ENCODE results near the gene ANKRD11. TPM values are rescaled to one million over a fixed set of nuclear protein-coding genes. Genes with fewer than 3 reads are reported as not detected.

ANKRD11 gene
- total RNA-seq, 1 donor from 2014 or later = 63.8 TPM

DNA sequence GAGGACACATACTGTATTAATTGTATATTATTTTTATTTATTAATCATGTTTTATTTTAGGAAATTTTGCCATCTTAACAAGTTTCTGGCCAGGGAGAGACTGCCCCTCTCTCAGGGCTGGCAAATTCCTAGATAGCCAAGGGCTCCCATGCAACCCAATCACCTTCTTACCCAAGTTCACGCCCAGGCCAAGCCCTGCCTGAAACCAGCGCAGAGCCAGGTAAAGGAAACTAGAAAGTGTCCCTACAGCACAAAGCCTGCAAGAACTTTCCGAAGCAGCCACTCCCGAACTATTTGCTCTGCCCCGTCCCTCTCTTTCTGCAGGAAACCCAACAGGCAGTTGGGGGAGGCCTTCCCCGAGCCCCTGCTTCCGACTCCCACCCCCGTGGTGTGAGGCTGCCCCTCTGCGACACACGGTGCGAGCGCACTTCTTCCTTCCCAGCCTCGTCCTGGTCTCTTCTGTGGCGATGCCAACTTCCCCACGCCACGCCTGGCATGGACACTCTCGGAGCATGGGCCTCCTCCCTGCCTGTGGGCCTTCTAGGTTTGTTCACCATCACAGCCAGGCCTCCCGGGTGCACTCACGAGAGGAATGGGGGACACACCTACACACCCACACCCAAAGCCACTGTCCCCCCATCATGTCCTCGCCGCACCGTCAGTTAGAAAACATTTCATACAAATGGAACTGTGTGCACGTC is 172.5 kb downstream of the ANKRD11 start:
- TF ChIP-seq, protein P1, sequence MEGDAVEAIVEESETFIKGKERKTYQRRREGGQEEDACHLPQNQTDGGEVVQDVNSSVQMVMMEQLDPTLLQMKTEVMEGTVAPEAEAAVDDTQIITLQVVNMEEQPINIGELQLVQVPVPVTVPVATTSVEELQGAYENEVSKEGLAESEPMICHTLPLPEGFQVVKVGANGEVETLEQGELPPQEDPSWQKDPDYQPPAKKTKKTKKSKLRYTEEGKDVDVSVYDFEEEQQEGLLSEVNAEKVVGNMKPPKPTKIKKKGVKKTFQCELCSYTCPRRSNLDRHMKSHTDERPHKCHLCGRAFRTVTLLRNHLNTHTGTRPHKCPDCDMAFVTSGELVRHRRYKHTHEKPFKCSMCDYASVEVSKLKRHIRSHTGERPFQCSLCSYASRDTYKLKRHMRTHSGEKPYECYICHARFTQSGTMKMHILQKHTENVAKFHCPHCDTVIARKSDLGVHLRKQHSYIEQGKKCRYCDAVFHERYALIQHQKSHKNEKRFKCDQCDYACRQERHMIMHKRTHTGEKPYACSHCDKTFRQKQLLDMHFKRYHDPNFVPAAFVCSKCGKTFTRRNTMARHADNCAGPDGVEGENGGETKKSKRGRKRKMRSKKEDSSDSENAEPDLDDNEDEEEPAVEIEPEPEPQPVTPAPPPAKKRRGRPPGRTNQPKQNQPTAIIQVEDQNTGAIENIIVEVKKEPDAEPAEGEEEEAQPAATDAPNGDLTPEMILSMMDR (IDR thresholded peaks at IDR 0.05; ENCODE audit: borderline replicate concordance) = no peak
- H3K27me3 ChIP-seq (ENCODE audit: low read depth) = no peaks in the 10 kb centered on the region
- H3K36me3 ChIP-seq = peaks cover 3% of the 10 kb centered on the region
- no peak for DNase-seq
- no peaks in the 10 kb centered on the region for H3K9me3 ChIP-seq (replicated peaks)
- H3K4me1 ChIP-seq = peaks cover 99% of the 10 kb centered on the region
- intact Hi-C loops (cut with micrococcal nuclease) = no loop called here
- no peak overlapping the region for H3K4me3 ChIP-seq
- H3K27ac ChIP-seq (replicated peaks) = no peak overlapping the region

DNA sequence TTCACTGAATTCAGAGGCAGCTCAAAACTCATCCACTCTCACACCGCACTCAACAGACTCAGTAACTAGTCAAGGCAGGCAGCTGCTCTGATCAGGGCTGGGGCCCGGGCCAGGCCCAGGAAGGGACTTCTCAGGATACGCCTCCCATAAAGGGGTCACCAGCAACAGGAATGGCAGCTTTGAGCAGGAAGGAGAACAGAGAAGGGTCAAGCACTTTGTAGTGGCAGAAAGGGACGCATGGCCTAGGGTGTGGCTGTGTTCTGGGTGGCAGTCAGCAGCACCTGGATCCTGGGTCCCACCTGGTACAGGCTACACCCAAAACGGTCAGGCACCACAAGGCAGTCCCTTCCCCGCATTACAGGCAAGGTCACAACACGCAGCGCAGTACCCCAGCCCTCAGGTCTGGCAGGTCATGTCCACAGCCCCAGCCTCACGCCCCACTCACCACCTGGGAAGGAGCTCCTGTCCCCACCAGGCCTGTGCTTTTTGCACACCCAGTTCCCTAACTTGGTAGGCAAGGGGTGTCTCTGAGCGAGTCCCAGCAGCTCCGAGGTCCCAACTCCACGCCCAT is 173.2 kb downstream of the ANKRD11 start:
- peak overlapping the region; percentile 78 for H3K27ac ChIP-seq (replicated peaks)

DNA sequence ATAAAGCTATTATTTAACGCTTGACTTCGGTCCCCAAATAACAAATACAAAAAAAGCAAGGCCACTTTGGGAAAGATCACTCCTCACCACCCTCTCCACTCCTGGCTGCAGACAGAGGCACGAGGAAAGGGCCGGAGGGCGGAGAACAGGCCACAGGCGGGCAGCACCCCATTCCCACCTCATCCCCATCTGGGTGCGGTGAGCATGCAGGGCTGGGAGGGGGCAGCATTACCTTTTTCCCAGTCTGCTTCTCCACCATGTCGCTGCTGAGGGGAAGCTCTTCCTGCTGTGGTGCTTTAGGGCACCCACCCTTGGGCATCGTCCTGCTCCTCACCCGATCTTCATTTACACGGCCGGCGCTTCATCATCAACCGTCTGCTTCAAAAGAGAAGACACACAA is 173.7 kb downstream of the ANKRD11 start:
- Histone ChIP-seq H3K4me3 (no peak overlapping the region), H3K36me3 (peaks cover 8% of the 10 kb centered on the region)

More for the DNA sequence above, 173.2 kb downstream of the ANKRD11 start:
- no peak for DNase-seq
- peaks cover 8% of the 10 kb centered on the region for H3K36me3 ChIP-seq
- intact Hi-C loops (cut with micrococcal nuclease) = no loop called here
- TF ChIP-seq, protein P1 (IDR thresholded peaks at IDR 0.05; ENCODE audit: borderline replicate concordance) = no peak
- H3K9me3 ChIP-seq (replicated peaks) = no peaks in the 10 kb centered on the region
- H3K27me3 ChIP-seq (ENCODE audit: low read depth) = no peaks in the 10 kb centered on the region
- no peak overlapping the region for H3K4me3 ChIP-seq
- peaks cover 99% of the 10 kb centered on the region for H3K4me1 ChIP-seq

DNA sequence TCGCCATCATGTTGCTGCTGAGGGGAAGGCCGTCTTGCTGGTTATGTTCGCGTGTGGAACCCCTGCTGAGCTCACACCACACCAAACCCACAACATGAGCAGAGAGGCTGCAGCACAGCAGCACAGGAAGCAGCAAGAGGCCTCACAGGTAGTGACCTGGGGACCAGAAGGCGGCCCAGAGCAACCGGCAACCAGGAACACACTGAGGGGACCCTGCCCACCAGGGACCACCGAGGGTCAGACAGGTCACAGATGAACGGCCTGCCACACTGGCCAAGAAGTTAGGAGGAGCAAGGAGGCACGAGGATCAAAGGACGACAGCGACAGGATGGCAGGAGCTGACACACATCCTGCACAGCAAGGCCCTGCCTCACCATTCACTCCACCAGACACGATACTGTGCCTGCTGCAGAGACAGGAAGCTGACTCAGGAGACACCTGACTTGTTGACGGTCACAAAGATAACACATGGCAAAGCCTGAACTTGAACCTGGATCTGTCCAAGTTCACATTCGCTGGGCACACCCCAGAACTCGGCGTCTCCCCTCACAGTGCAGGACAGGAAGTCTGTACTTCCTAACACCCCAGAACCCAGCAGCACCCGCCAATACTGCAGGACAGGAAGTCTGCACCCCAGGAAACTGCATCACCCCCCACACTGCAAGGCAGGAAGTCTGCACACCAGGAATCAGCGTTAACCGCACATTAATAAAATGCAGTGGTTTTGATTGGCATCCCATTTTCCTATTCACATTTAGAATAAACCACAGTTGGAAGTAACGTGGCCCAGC is 174.4 kb downstream of the ANKRD11 start:
- TF ChIP-seq, protein P1 (IDR thresholded peaks at IDR 0.05; ENCODE audit: borderline replicate concordance) = no peak
- intact Hi-C loops (cut with micrococcal nuclease) = no loop called here
- Histone ChIP-seq H3K27ac (replicated peaks) (peak overlapping the region; percentile 78), H3K4me3 (no peak overlapping the region), H3K9me3 (replicated peaks) (no peaks in the 10 kb centered on the region), H3K36me3 (peaks cover 8% of the 10 kb centered on the region), H3K27me3 (ENCODE audit: low read depth) (no peaks in the 10 kb centered on the region), H3K4me1 (peaks cover 91% of the 10 kb centered on the region)
- peak; percentile 42 for DNase-seq

More for the DNA sequence above, 173.7 kb downstream of the ANKRD11 start:
- DNase-seq = peak; percentile 9
- intact Hi-C loops (cut with micrococcal nuclease) = no loop called here
- TF ChIP-seq, protein P1 (IDR thresholded peaks at IDR 0.05; ENCODE audit: borderline replicate concordance) = no peak
- no peaks in the 10 kb centered on the region for H3K9me3 ChIP-seq (replicated peaks)
- peaks cover 98% of the 10 kb centered on the region for H3K4me1 ChIP-seq
- H3K27me3 ChIP-seq (ENCODE audit: low read depth) = no peaks in the 10 kb centered on the region
- peak overlapping the region; percentile 78 for H3K27ac ChIP-seq (replicated peaks)

DNA sequence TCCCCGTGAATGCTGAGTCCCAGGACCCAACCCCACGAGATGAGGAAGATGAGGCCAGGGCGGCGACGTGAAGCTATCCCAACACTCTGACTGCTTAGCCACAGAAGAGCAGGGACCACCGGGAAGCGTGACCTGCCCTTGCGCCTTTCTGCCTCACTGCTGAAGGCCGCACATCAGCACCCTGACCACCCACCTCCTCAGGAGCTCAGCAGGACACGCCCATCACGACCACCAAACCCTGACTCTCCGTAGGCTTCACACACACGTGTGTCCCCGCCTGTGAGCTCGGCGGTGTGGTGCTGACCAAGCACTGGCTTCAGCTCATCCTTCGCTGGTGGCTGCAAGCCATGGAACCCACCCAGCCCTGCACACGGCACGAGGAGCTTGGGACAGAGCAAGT is 175.1 kb downstream of the ANKRD11 start:
- Histone ChIP-seq H3K27me3 (ENCODE audit: low read depth) (no peaks in the 10 kb centered on the region), H3K4me1 (peaks cover 84% of the 10 kb centered on the region)
- DNase-seq = no peak

More for the DNA sequence above, 175.1 kb downstream of the ANKRD11 start:
- TF ChIP-seq, protein P1 (IDR thresholded peaks at IDR 0.05; ENCODE audit: borderline replicate concordance) = no peak
- H3K4me3 ChIP-seq = no peak overlapping the region
- no peaks in the 10 kb centered on the region for H3K9me3 ChIP-seq (replicated peaks)
- H3K36me3 ChIP-seq = peaks cover 8% of the 10 kb centered on the region
- intact Hi-C loops (cut with micrococcal nuclease) = no loop called here
- peak overlapping the region; percentile 78 for H3K27ac ChIP-seq (replicated peaks)
